Right ventricle myocardium superior (tissue), 1 donor: Measurements from ENCODE around the gene PRKCSH. TPM values are rescaled to one million over a fixed set of nuclear protein-coding genes. Genes with fewer than 3 reads are reported as not detected.
"Not testable (repeated sequence)": the region's sequence is repeated elsewhere in the genome, so short reads cannot be mapped to it uniquely, and the experiment has no call there.

Experiments
- ATAC-seq: fragments of 200-7000 bp; cut with Tn5 transposase; one replicate; pipeline ENCODE4 v1.9.1; 2020; ENCODE audit warnings: mild to moderate bottlenecking; ENCODE audit not compliant: poor library complexity
- DNase-seq: peaks from one replicate; pipeline ENCODE4 v3.0.0-alpha.2; 2020
- intact Hi-C: fragments of 100-400 bp; cut with DNase I; formaldehyde crosslinking; loops from one replicate; pipeline ENCODE4 v1.11.2; 2022
- total RNA-seq: library from RNA; stranded (reverse); fragmentation: NEBNext Ultra II Directional; extraction: Animal tissue kit (Norgen Biotek cat#: 25700); gene quantifications from one replicate; pipeline ENCODE4 v1.2.1, GENCODE V29; 2021
- donor health status: DM: no; HTN: yes; CAD: no; lungs with severe emphysema.

The PRKCSH gene
- total RNA-seq, 1 donor from 2014 or later = 105 TPM

GRCh38 chr19:11418094-11418548 lies 17.3 kb upstream of the PRKCSH start:
- ATAC-seq (no peak), DNase-seq (no peak)
- intact Hi-C loops = no loop called here

- intact Hi-C loops = no loop called here
- ATAC-seq = peak; percentile 62
- peak; percentile 74 for DNase-seq
These were observed 16.6 kb upstream of the PRKCSH start, which contains the start of gene RGL3 for GRCh38 chr19:11418549-11419506. TSS of gene RGL3 (minus strand) at chr19:11419314. CDS start at chr19:11419278, 36 bp downstream.

- intact Hi-C loops = no loop called here
- peak; percentile 70 for ATAC-seq
These were observed 14.7 kb upstream of the PRKCSH start for GRCh38 chr19:11420429-11421370.

GRCh38 chr19:11421371-11422098 lies 13.9 kb upstream of the PRKCSH start:
- DNase-seq = peak; percentile 63
- intact Hi-C loops = no loop called here
- peak; percentile 54 for ATAC-seq

More at GRCh38 chr19:11420429-11421370, 14.7 kb upstream of the PRKCSH start:
- peak; percentile 85 for DNase-seq

GRCh38 chr19:11422163-11423065 lies 13.0 kb upstream of the PRKCSH start:
- intact Hi-C loops = no loop called here
- DNase-seq = peak; percentile 88
- peak; percentile 54 for ATAC-seq

GRCh38 chr19:11423164-11423790 lies 12.2 kb upstream of the PRKCSH start:
- ATAC-seq (no peak), DNase-seq (no peak)
- intact Hi-C loops = no loop called here

- DNase-seq (no peak), ATAC-seq (no peak)
- intact Hi-C loops = no loop called here
These were observed 11.6 kb upstream of the PRKCSH start for GRCh38 chr19:11423791-11424181.

GRCh38 chr19:11425719-11426457 lies 9.5 kb upstream of the PRKCSH start:
- DNase-seq = no peak
- intact Hi-C loops = no loop called here
- no peak for ATAC-seq

- intact Hi-C loops = no loop called here
- ATAC-seq = no peak
- no peak for DNase-seq
These were observed 8.8 kb upstream of the PRKCSH start for GRCh38 chr19:11426656-11427055.

GRCh38 chr19:11433526-11433925 lies 1.9 kb upstream of the PRKCSH start:
- not testable (repeated sequence) for DNase-seq, ATAC-seq
- intact Hi-C loops = loop anchor here (10.0 kb wide), 1 partner anchor 49 kb away; the partner anchor contains the start of gene EPOR

- ATAC-seq = no peak
- intact Hi-C loops = loop anchor here (10.0 kb wide), 1 partner anchor 50 kb away; the partner anchor contains the start of gene EPOR
These were observed 755 bp upstream of the PRKCSH start for GRCh38 chr19:11434703-11435056.

GRCh38 chr19:11435833-11436313 lies 438 bp downstream of the PRKCSH start:
- intact Hi-C loops = loop anchor here (10.0 kb wide), 1 partner anchor 51 kb away; the partner anchor contains the start of gene EPOR
- DNase-seq (no peak), ATAC-seq (no peak)

More at GRCh38 chr19:11434703-11435056, 755 bp upstream of the PRKCSH start:
- no peak for DNase-seq

- DNase-seq = no peak
- ATAC-seq = no peak
- intact Hi-C loops = loop anchor here (10.0 kb wide), 1 partner anchor 53 kb away; the partner anchor contains the start of gene EPOR
These were observed 2.5 kb downstream of the PRKCSH start for GRCh38 chr19:11437955-11438354.

GRCh38 chr19:11444059-11444458 lies 8.6 kb downstream of the PRKCSH start:
- ATAC-seq (no peak), DNase-seq (no peak)
- intact Hi-C loops = loop anchor here (5.0 kb wide), 1 partner anchor 152 kb away; no protein-coding TSS in a partner anchor

GRCh38 chr19:11445141-11445540 lies 9.7 kb downstream of the PRKCSH start:
- ATAC-seq (no peak), DNase-seq (no peak)
- intact Hi-C loops = no loop called here

GRCh38 chr19:11446271-11446651 lies 10.8 kb downstream of the PRKCSH start:
- DNase-seq (no peak), ATAC-seq (no peak)
- intact Hi-C loops = no loop called here
